Hepatocyte (in vitro differentiated cells): ENCODE measurements around the gene IL16. TPM values are rescaled to one million over a fixed set of nuclear protein-coding genes. Genes with fewer than 3 reads are reported as not detected.
"Not testable (repeated sequence)": the region's sequence is repeated elsewhere in the genome, so short reads cannot be mapped to it uniquely, and the experiment has no call there.

Experiments used
- DNase-seq: peaks from one replicate; pipeline ENCODE4 v3.0.0-alpha.2; 2016; ENCODE audit warnings: low spot score
- H2AFZ ChIP-seq: fragments of 200-600 bp; sonication (generic); 2 replicates; pipeline ENCODE4 v1.6.0; 2016; ENCODE audit warnings: antibody characterized with exemption, mild to moderate bottlenecking
- H3K27ac ChIP-seq: fragments of 200-600 bp; sonication (generic); 2 replicates; pipeline ENCODE4 v1.5.1; 2016; ENCODE audit warnings: mild to moderate bottlenecking
- H3K27me3 ChIP-seq: fragments of 200-600 bp; sonication (generic); 2 replicates; pipeline ENCODE4 v1.6.1; 2016
- H3K36me3 ChIP-seq: fragments of 200-600 bp; sonication (generic); replicated peaks from 2 replicates; pipeline ENCODE4 v1.5.1; 2016; ENCODE audit warnings: low read depth; ENCODE audit not compliant: insufficient read depth
- H3K4me1 ChIP-seq: fragments of 200-600 bp; sonication (generic); 2 replicates; pipeline ENCODE4 v1.5.1; 2016; ENCODE audit warnings: mild to moderate bottlenecking, moderate library complexity; ENCODE audit not compliant: insufficient read depth
- H3K4me2 ChIP-seq: fragments of 200-600 bp; sonication (generic); 2 replicates; pipeline ENCODE4 v1.6.0; 2016
- H3K4me3 ChIP-seq: fragments of 200-600 bp; sonication (generic); 2 replicates; pipeline ENCODE4 v1.5.1; 2016; ENCODE audit warnings: mild to moderate bottlenecking
- H3K79me2 ChIP-seq: fragments of 200-600 bp; sonication (generic); 2 replicates; pipeline ENCODE4 v1.6.0; 2017; ENCODE audit warnings: mild to moderate bottlenecking
- H3K9me2 ChIP-seq: fragments of 200-600 bp; sonication (generic); replicated peaks from 2 replicates; pipeline ENCODE4 v1.6.0; 2017; ENCODE audit warnings: mild to moderate bottlenecking; ENCODE audit not compliant: insufficient read depth
- H3K9me3 ChIP-seq: fragments of 200-600 bp; sonication (generic); 2 replicates; pipeline ENCODE4 v1.5.1; 2016; ENCODE audit warnings: low read depth, mild to moderate bottlenecking
- H4K20me1 ChIP-seq: fragments of 200-600 bp; sonication (generic); 2 replicates; pipeline ENCODE4 v1.6.0; 2016; ENCODE audit warnings: mild to moderate bottlenecking; ENCODE audit not compliant: insufficient read depth, poor library complexity, severe bottlenecking
- CTCF ChIP-seq: fragments of 200-600 bp; sonication (generic); IDR thresholded peaks from 2 replicates; pipeline ENCODE4 v1.5.1; 2016; ENCODE audit warnings: antibody characterized with exemption, mild to moderate bottlenecking; ENCODE audit not compliant: poor library complexity
- EZH2 ChIP-seq: fragments of 200-600 bp; sonication (generic); IDR thresholded peaks from 2 replicates; pipeline ENCODE4 v1.6.1; 2016; ENCODE audit warnings: antibody characterized with exemption, mild to moderate bottlenecking, borderline replicate concordance
- EZH2phosphoT487 ChIP-seq: fragments of 200-600 bp; sonication (generic); IDR thresholded peaks from one replicate; pipeline ENCODE4 v1.6.1; 2018; ENCODE audit warnings: antibody characterized with exemption, mild to moderate bottlenecking, low read depth, moderate library complexity; ENCODE audit not compliant: unreplicated experiment, severe bottlenecking
- WGBS: methylation state at CpG from one replicate; pipeline ENCODE4 v1.1.6; 2016; ENCODE audit warnings: low lambda C conversion rate; ENCODE audit errors: missing lambda C conversion rate; 5-methylcytosine and 5-hydroxymethylcytosine counted together
- polyA plus RNA-seq: library from polyadenylated mRNA; unstranded; fragments of >200 nt; fragmentation: Nextera tagmentation; extraction: Ambion mirVana; gene quantifications from 2 replicates; pipeline ENCODE4 v1.2.1, GENCODE V29; 2016
- total RNA-seq: library from RNA; depleted of rRNA; stranded (reverse); fragments of >200 nt; gene quantifications from 2 replicates; pipeline ENCODE4 v1.2.3, GENCODE V29; 2014

IL16 gene
- total and polyA plus RNA-seq, 2 experiments from 2014 or later, result 1.1 to 2.4 TPM

- H3K36me3 ChIP-seq, result no peaks in the 10 kb centered on the region
- H3K9me3 ChIP-seq, result no peaks in the 10 kb centered on the region
- no peak overlapping the region for H3K4me3 ChIP-seq
- no peak overlapping the region for H3K4me2 ChIP-seq
- no peaks in the 10 kb centered on the region for H3K79me2 ChIP-seq
- no peak for DNase-seq
- no peak overlapping the region for H2AFZ ChIP-seq
- H3K27me3 ChIP-seq, result peaks cover 3% of the 10 kb centered on the region
- no peak for TF ChIP-seq EZH2phosphoT487
- H4K20me1 ChIP-seq, result no peaks in the 10 kb centered on the region
- 71% methylated on average over 7 of the region's 7 CpGs for WGBS
- H3K9me2 ChIP-seq, result no peaks in the 10 kb centered on the region
- H3K4me1 ChIP-seq, result no peaks in the 10 kb centered on the region
- no peak overlapping the region for H3K27ac ChIP-seq
Measured at GRCh38 chr15:81197688-81198281, 1.1 kb downstream of the IL16 start.

- Histone ChIP-seq H3K9me3 (no peaks in the 10 kb centered on the region), H3K27ac (no peak overlapping the region), H3K79me2 (no peaks in the 10 kb centered on the region), H3K9me2 (no peaks in the 10 kb centered on the region), H4K20me1 (no peaks in the 10 kb centered on the region), H3K4me2 (no peak overlapping the region), H3K27me3 (peaks cover 3% of the 10 kb centered on the region), H3K36me3 (no peaks in the 10 kb centered on the region), H2AFZ (no peak overlapping the region), H3K4me3 (no peak overlapping the region), H3K4me1 (no peaks in the 10 kb centered on the region)
- TF ChIP-seq EZH2 (no peak), CTCF (no peak), EZH2phosphoT487 (no peak)
- 79% methylated on average over 11 of the region's 11 CpGs for WGBS
- DNase-seq, result no peak
Measured at GRCh38 chr15:81199031-81199779, 2.5 kb downstream of the IL16 start.

DNA sequence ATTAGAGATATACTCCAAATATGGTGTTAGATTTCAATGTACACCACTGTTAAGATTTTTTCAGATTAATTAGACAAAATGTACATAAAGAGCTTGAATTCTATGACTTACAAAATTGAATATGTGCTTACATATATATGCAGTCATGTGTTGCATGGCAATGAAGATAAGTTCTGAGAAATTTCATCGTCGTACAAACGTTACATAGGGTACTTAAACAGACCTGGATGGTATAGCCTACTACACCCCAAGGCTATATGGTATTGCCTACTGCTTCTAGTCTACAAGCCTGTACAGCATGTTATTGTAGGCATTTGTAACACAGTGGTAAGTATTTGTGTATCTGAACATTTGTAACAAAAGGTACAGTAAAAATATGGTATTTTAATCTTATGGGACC is 9.3 kb downstream of the IL16 start:
- no peaks in the 10 kb centered on the region for H3K9me2 ChIP-seq
- H3K4me1 ChIP-seq, result no peaks in the 10 kb centered on the region
- no peak overlapping the region for H2AFZ ChIP-seq
- H4K20me1 ChIP-seq, result no peaks in the 10 kb centered on the region
- no peak for TF ChIP-seq EZH2
- TF ChIP-seq CTCF, result no peak
- TF ChIP-seq EZH2phosphoT487, result no peak
- H3K27me3 ChIP-seq, result no peaks in the 10 kb centered on the region
- no peak overlapping the region for H3K4me3 ChIP-seq
- H3K36me3 ChIP-seq, result no peaks in the 10 kb centered on the region
- WGBS, result 93% methylated on average over 3 of the region's 3 CpGs
- no peak overlapping the region for H3K27ac ChIP-seq
- H3K4me2 ChIP-seq, result no peak overlapping the region
- no peaks in the 10 kb centered on the region for H3K9me3 ChIP-seq
- H3K79me2 ChIP-seq, result no peaks in the 10 kb centered on the region
- DNase-seq, result no peak

DNA sequence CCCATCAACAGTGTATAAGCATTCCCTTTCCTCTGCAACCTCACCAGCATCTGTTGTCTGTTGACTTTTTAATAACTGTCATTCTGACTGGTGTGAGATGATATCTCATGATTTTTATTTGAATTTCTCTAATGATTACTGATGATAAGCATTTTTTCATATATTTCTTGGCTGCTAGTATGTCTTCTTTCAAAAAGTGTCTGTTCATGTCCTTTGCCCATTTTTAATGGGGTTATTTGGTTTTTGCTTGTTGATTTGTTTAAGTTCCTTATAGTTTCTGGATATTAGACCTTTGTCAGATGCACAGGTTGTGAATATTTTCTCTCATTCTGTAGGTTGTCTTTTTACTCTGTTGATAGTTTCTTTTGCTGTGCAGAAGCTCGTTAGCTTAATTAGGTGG is 11.3 kb downstream of the IL16 start:
- H3K27me3 ChIP-seq, H3K4me2 ChIP-seq, H3K9me3 ChIP-seq, H3K36me3 ChIP-seq, H3K4me1 ChIP-seq, H2AFZ ChIP-seq, H3K4me3 ChIP-seq, H4K20me1 ChIP-seq, H3K9me2 ChIP-seq, H3K27ac ChIP-seq, DNase-seq, H3K79me2 ChIP-seq: not testable (repeated sequence)
- 74% methylated on average over 1 of the region's 1 CpG for WGBS
